Measurements from ENCODE around the gene PLEKHH2. TPM values are rescaled to one million over a fixed set of nuclear protein-coding genes. Genes with fewer than 3 reads are reported as not detected.

The PLEKHH2 gene
- total RNA-seq, 1 donor from 2014 or later, result 0.84 TPM

DNA sequence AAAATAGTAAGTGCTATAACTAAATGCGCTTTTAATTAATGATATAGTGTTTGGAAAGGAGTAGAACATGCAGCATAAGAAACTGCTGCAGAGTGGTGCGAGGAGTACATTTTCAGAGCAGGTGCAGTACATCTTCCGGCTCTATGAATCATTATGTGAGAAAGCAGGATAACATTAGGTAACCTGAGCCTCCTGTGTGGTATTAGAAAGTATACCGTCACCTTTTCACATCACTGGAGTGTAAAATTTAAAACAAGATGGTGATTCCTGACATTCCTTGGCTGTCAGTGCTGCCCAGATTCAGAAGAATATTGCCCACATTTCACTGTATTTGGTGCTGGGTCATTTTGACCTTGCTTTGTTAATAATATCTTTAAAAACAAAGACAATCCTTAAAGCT is 128.9 kb downstream of the PLEKHH2 start:
- H3K4me1 ChIP-seq (ENCODE audit: insufficient read depth, low read length), result no peaks in the 10 kb centered on the region
- H3K9ac ChIP-seq (ENCODE audit: low read length), result no peak overlapping the region
- no peaks in the 10 kb centered on the region for H3K4me1 Mint-ChIP-seq (ENCODE audit: low read depth, unreplicated experiment)
- no peak overlapping the region for H3K27ac Mint-ChIP-seq (ENCODE audit: unreplicated experiment)
- no peak overlapping the region for H3K4me3 ChIP-seq (ENCODE audit: insufficient read depth, low read depth, low read length)
- H3K4me2 ChIP-seq (ENCODE audit: low read length), result no peak overlapping the region
- H3K27ac ChIP-seq (ENCODE audit: low read depth, low read length), result no peak overlapping the region
- no peaks in the 10 kb centered on the region for H3K36me3 Mint-ChIP-seq (ENCODE audit: low read depth, unreplicated experiment)
- H4K20me1 ChIP-seq (ENCODE audit: insufficient read depth, low read length), result no peaks in the 10 kb centered on the region
- no peaks in the 10 kb centered on the region for H3K9me3 ChIP-seq (ENCODE audit: insufficient read depth, low read depth, low read length)
- TF ChIP-seq EZH2 (IDR thresholded peaks at IDR 0.05; ENCODE audit: insufficient read depth, low read length) (no peak), CTCF (IDR thresholded peaks at IDR 0.05; ENCODE audit: insufficient read depth, low read depth, low read length) (no peak)
- no peaks in the 10 kb centered on the region for H3K27me3 ChIP-seq (ENCODE audit: insufficient read depth, low read length)
- H3K9me3 Mint-ChIP-seq (ENCODE audit: unreplicated experiment), result no peaks in the 10 kb centered on the region
- no peaks in the 10 kb centered on the region for H3K36me3 ChIP-seq (ENCODE audit: insufficient read depth, low read length)
- no peak overlapping the region for H3K4me3 Mint-ChIP-seq (ENCODE audit: unreplicated experiment)
- FAIRE-seq (no peak), DNase-seq (ENCODE audit: low read depth) (no peak)
- no peaks in the 10 kb centered on the region for H3K79me2 ChIP-seq (ENCODE audit: insufficient read depth, low read length)
- H3K27me3 Mint-ChIP-seq (ENCODE audit: low read depth, unreplicated experiment), result no peaks in the 10 kb centered on the region
- no peak overlapping the region for H2AFZ ChIP-seq (ENCODE audit: low read depth, low read length)

DNA sequence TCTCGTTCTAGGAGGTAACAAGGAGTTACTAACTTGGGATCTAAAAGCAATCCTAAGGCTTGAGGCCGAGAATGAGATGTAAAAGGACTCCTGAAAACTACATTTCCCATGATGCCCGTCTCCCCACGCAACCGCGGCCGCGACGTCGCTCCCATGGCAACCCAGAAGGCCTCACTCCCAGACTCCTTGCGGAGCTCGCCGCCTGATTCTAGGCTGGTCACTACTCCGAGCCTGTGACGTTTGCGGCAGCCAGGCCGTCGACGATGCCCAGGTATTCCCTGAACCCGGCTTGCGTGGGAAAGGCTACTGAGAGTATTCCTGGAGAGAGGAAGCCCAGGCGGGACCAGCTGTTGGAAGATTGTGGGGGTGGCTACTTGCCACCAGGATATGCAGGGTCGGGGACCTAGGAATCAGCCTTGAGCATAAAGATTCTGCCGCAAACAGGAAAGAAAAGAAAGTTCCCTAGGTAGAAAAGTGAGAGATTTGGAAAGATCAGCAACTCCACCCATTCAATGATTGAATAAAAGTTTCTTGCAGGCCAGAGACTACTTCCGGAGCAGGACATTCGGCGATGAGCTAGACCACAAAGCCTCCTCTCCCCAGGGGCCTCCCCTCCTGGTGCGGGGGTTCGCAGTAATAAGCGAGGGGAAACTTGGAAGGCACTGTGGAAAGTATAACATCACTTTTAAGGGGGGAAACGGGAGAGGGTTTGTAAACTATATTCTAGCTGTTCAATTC is 137.0 kb downstream of the PLEKHH2 start, which contains the start of gene DYNC2LI1:
Gene DYNC2LI1, plus strand, starts transcription at position 164 of the 738 bp plus-strand sequence. Its CDS starts 100 bp downstream, at position 264.
- Mint-ChIP-seq H3K36me3 (ENCODE audit: low read depth, unreplicated experiment) (no peaks in the 10 kb centered on the region), H3K9me3 (ENCODE audit: unreplicated experiment) (no peaks in the 10 kb centered on the region), H3K4me1 (ENCODE audit: low read depth, unreplicated experiment) (peaks cover 3% of the 10 kb centered on the region), H3K4me3 (ENCODE audit: unreplicated experiment) (peak within 1 kb of the TSS; percentile 98), H3K27ac (ENCODE audit: unreplicated experiment) (peak within 1 kb of the TSS; percentile 97), H3K27me3 (ENCODE audit: low read depth, unreplicated experiment) (no peaks in the 10 kb centered on the region)
- Histone ChIP-seq H3K27me3 (ENCODE audit: insufficient read depth, low read length) (no peaks in the 10 kb centered on the region), H3K27ac (ENCODE audit: low read depth, low read length) (peak within 1 kb of the TSS; percentile 89), H3K4me3 (ENCODE audit: insufficient read depth, low read depth, low read length) (peak within 1 kb of the TSS; percentile 83), H3K36me3 (ENCODE audit: insufficient read depth, low read length) (no peaks in the 10 kb centered on the region), H3K9ac (ENCODE audit: low read length) (peak within 1 kb of the TSS; percentile 91), H3K79me2 (ENCODE audit: insufficient read depth, low read length) (peaks cover 6% of the 10 kb centered on the region), H2AFZ (ENCODE audit: low read depth, low read length) (peak within 1 kb of the TSS; percentile 95), H3K9me3 (ENCODE audit: insufficient read depth, low read depth, low read length) (no peaks in the 10 kb centered on the region), H3K4me2 (ENCODE audit: low read length) (peak within 1 kb of the TSS; percentile 95), H3K4me1 (ENCODE audit: insufficient read depth, low read length) (peaks cover 4% of the 10 kb centered on the region), H4K20me1 (ENCODE audit: insufficient read depth, low read length) (no peaks in the 10 kb centered on the region)
- TF ChIP-seq EZH2 (IDR thresholded peaks at IDR 0.05; ENCODE audit: insufficient read depth, low read length) (no peak), CTCF (IDR thresholded peaks at IDR 0.05; ENCODE audit: insufficient read depth, low read depth, low read length) (no peak)
- DNase-seq (ENCODE audit: low read depth) (peak; percentile 88), FAIRE-seq (peak; percentile 52)

GRCh38 chr2:43774617-43775016 is 137.6 kb downstream of the PLEKHH2 start:
- Histone ChIP-seq H3K9ac (ENCODE audit: low read length) (peak overlapping the region; percentile 91), H3K27me3 (ENCODE audit: insufficient read depth, low read length) (no peaks in the 10 kb centered on the region), H3K9me3 (ENCODE audit: insufficient read depth, low read depth, low read length) (no peaks in the 10 kb centered on the region), H4K20me1 (ENCODE audit: insufficient read depth, low read length) (no peaks in the 10 kb centered on the region), H3K27ac (ENCODE audit: low read depth, low read length) (peak overlapping the region; percentile 89), H3K79me2 (ENCODE audit: insufficient read depth, low read length) (peaks cover 6% of the 10 kb centered on the region), H2AFZ (ENCODE audit: low read depth, low read length) (peak overlapping the region; percentile 95), H3K4me1 (ENCODE audit: insufficient read depth, low read length) (peaks cover 4% of the 10 kb centered on the region), H3K36me3 (ENCODE audit: insufficient read depth, low read length) (no peaks in the 10 kb centered on the region), H3K4me3 (ENCODE audit: insufficient read depth, low read depth, low read length) (peak overlapping the region; percentile 83), H3K4me2 (ENCODE audit: low read length) (peak overlapping the region; percentile 95)
- Mint-ChIP-seq H3K4me1 (ENCODE audit: low read depth, unreplicated experiment) (peaks cover 3% of the 10 kb centered on the region), H3K4me3 (ENCODE audit: unreplicated experiment) (peak overlapping the region; percentile 98), H3K27me3 (ENCODE audit: low read depth, unreplicated experiment) (no peaks in the 10 kb centered on the region), H3K36me3 (ENCODE audit: low read depth, unreplicated experiment) (peaks cover 2% of the 10 kb centered on the region), H3K27ac (ENCODE audit: unreplicated experiment) (peak overlapping the region; percentile 97), H3K9me3 (ENCODE audit: unreplicated experiment) (no peaks in the 10 kb centered on the region)
- DNase-seq (ENCODE audit: low read depth) (no peak), FAIRE-seq (no peak)
- TF ChIP-seq EZH2 (IDR thresholded peaks at IDR 0.05; ENCODE audit: insufficient read depth, low read length), result no peak
- TF ChIP-seq CTCF (IDR thresholded peaks at IDR 0.05; ENCODE audit: insufficient read depth, low read depth, low read length), result no peak

Measured in astrocyte (in vitro differentiated cells and primary cell).